Measurements from ENCODE around the gene CCDC197. TPM values are rescaled to one million over a fixed set of nuclear protein-coding genes. Genes with fewer than 3 reads are reported as not detected.

CCDC197 gene
- total and polyA plus RNA-seq, 2 donors (not counting 1 experiment from before 2014, with no cell fraction given): not detected

GRCh38 chr14:94034886-94035285 is 37.8 kb downstream of the CCDC197 start:
- H3K9ac ChIP-seq (ENCODE audit: low read length): no peak overlapping the region
- no peaks in the 10 kb centered on the region for H3K27me3 ChIP-seq (replicated peaks in 1 of 4; ENCODE audit: control extremely low read depth in 1 of 4, control insufficient read depth in 3 of 4, insufficient read depth in 4 of 4, low read length in 3 of 4)
- no peaks in the 10 kb centered on the region for H3K36me3 ChIP-seq (replicated peaks in 1 of 2; ENCODE audit: control extremely low read depth in 1 of 2, control insufficient read depth in 1 of 2, extremely low read depth in 1 of 2, insufficient read depth in 2 of 2, low read length in 1 of 2)
- no peak overlapping the region for H3K27ac ChIP-seq (ENCODE audit: low read length in 2 of 2)
- H3K27me3 Mint-ChIP-seq: no peaks in the 10 kb centered on the region
- no peak for ATAC-seq (ENCODE audit: low read depth)
- no peaks in the 10 kb centered on the region for H3K4me1 ChIP-seq (ENCODE audit: control insufficient read depth in 2 of 2, insufficient read depth in 2 of 2, low read length in 2 of 2)
- no peak overlapping the region for H2AFZ ChIP-seq (ENCODE audit: insufficient read depth, low read depth, low read length, poor library complexity, severe bottlenecking)
- ChIA-PET POLR2A (no interaction called here), CTCF (interaction anchor here (0.9 to 9.5 kb wide), 11 partner anchors 9 to 146 kb away, joined by 4 to 195 read pairs (median 19); partner anchors contain the start of genes IFI27L2, OTUB2 and PPP4R4)
- H3K4me2 ChIP-seq (replicated peaks; ENCODE audit: low read depth, low read length, poor library complexity, severe bottlenecking): no peak overlapping the region
- intact Hi-C loops (cut with micrococcal nuclease): no loop called here
- H4K20me1 ChIP-seq (ENCODE audit: control insufficient read depth, insufficient read depth, low read length, poor library complexity, severe bottlenecking): no peaks in the 10 kb centered on the region
- DNase-seq: no peak
- no peaks in the 10 kb centered on the region for H3K9me3 Mint-ChIP-seq (ENCODE audit: insufficient read depth)
- peaks cover 2% of the 10 kb centered on the region for H3K4me1 Mint-ChIP-seq
- H3K79me2 ChIP-seq (ENCODE audit: control insufficient read depth, insufficient read depth, low read length): no peaks in the 10 kb centered on the region
- H3K4me3 Mint-ChIP-seq: no peak overlapping the region
- no peaks in the 10 kb centered on the region for H3K9me3 ChIP-seq (ENCODE audit: control extremely low read depth in 1 of 3, control insufficient read depth in 2 of 3, insufficient read depth in 1 of 3, low read length in 2 of 3)
- no peak overlapping the region for H3K4me3 ChIP-seq (ENCODE audit: control extremely low read depth in 1 of 5, extremely low read depth in 1 of 5, insufficient read depth in 1 of 5, low read depth in 2 of 5, low read length in 4 of 5)
- TF ChIP-seq EZH2 (IDR thresholded peaks at IDR 0.05; ENCODE audit: borderline replicate concordance, insufficient read depth, low read depth, low read length, poor library complexity, severe bottlenecking) (no peak), CTCF (IDR thresholded peaks at IDR 0.05) (no peak)
- no peak overlapping the region for H3K27ac Mint-ChIP-seq
- no CpG with 5 or more reads among the region's 3 CpGs for WGBS (ENCODE audit: insufficient coverage)

GRCh38 chr14:94036313-94037167 is 39.4 kb downstream of the CCDC197 start:
- Mint-ChIP-seq H3K27ac (no peak overlapping the region), H3K27me3 (no peaks in the 10 kb centered on the region), H3K4me1 (peaks cover 2% of the 10 kb centered on the region), H3K9me3 (ENCODE audit: insufficient read depth) (no peaks in the 10 kb centered on the region), H3K4me3 (no peak overlapping the region)
- Histone ChIP-seq H3K9ac (ENCODE audit: low read length) (no peak overlapping the region), H4K20me1 (ENCODE audit: control insufficient read depth, insufficient read depth, low read length, poor library complexity, severe bottlenecking) (no peaks in the 10 kb centered on the region), H3K27ac (ENCODE audit: low read length in 2 of 2) (no peak overlapping the region), H3K9me3 (ENCODE audit: control extremely low read depth in 1 of 3, control insufficient read depth in 2 of 3, insufficient read depth in 1 of 3, low read length in 2 of 3) (no peaks in the 10 kb centered on the region), H3K79me2 (ENCODE audit: control insufficient read depth, insufficient read depth, low read length) (no peaks in the 10 kb centered on the region), H3K4me3 (ENCODE audit: control extremely low read depth in 1 of 5, extremely low read depth in 1 of 5, insufficient read depth in 1 of 5, low read depth in 2 of 5, low read length in 4 of 5) (no peak overlapping the region), H3K4me2 (replicated peaks; ENCODE audit: low read depth, low read length, poor library complexity, severe bottlenecking) (no peak overlapping the region), H3K27me3 (replicated peaks in 1 of 4; ENCODE audit: control extremely low read depth in 1 of 4, control insufficient read depth in 3 of 4, insufficient read depth in 4 of 4, low read length in 3 of 4) (no peaks in the 10 kb centered on the region), H2AFZ (ENCODE audit: insufficient read depth, low read depth, low read length, poor library complexity, severe bottlenecking) (no peak overlapping the region), H3K4me1 (ENCODE audit: control insufficient read depth in 2 of 2, insufficient read depth in 2 of 2, low read length in 2 of 2) (no peaks in the 10 kb centered on the region), H3K36me3 (replicated peaks in 1 of 2; ENCODE audit: control extremely low read depth in 1 of 2, control insufficient read depth in 1 of 2, extremely low read depth in 1 of 2, insufficient read depth in 2 of 2, low read length in 1 of 2) (no peaks in the 10 kb centered on the region)
- WGBS (ENCODE audit: insufficient coverage): 36% methylated on average over 8 of the region's 12 CpGs
- ChIA-PET CTCF (interaction anchor here (0.6 to 9.5 kb wide), 30 partner anchors 8 to 449 kb away, joined by 3 to 195 read pairs (median 6); partner anchors contain the start of genes DDX24, IFI27L1, IFI27L2 and OTUB2), POLR2A (interaction anchor here (1.0 kb wide), 1 partner anchor 10 kb away, joined by 3 read pairs; the partner anchor contains the start of gene OTUB2)
- TF ChIP-seq EZH2 (IDR thresholded peaks at IDR 0.05; ENCODE audit: borderline replicate concordance, insufficient read depth, low read depth, low read length, poor library complexity, severe bottlenecking): no peak
- TF ChIP-seq CTCF (IDR thresholded peaks at IDR 0.05): peak; percentile 87
- intact Hi-C loops (cut with micrococcal nuclease): loop anchor here (1.0 kb wide), 3 partner anchors 43 to 144 kb away; no protein-coding TSS in a partner anchor
- peak; percentile 93 for ATAC-seq (ENCODE audit: low read depth)
- DNase-seq: peak; percentile 78

Data from B cell (primary cell).